CD4-positive, alpha-beta memory T cell (primary cell): Measurements from ENCODE around the gene CCR1. TPM values are rescaled to one million over a fixed set of nuclear protein-coding genes. Genes with fewer than 3 reads are reported as not detected.

Source experiments
- CTCF ChIA-PET: fragments of 350-600 bp; sonication (Branson Sonifier 250); formaldehyde crosslinking; loops from one replicate; lab custom pipeline; 2021; ENCODE audit warnings: inconsistent platforms; ENCODE audit not compliant: partially characterized antibody; lab: Charles Lee
- POLR2A ChIA-PET: fragments of 350-600 bp; sonication (Branson Sonifier 250); formaldehyde crosslinking; loops from one replicate; lab custom pipeline; 2021; ENCODE audit not compliant: partially characterized antibody; lab: Charles Lee
- DNase-seq, 5 donors: peaks; one replicate each; pipeline versions ENCODE4 v3.0.0 to v3.0.0-alpha.2; 2020 to 2022; ENCODE audit warnings: mixed read lengths in 1 of 5
- H3K27ac ChIP-seq: one replicate; pipeline ENCODE4 v1.7.0; 2013; ENCODE audit warnings: low read depth, low read length
- H3K27me3 ChIP-seq: 2 replicates; pipeline ENCODE4 v1.7.0; 2013; ENCODE audit warnings: mild to moderate bottlenecking, low read length, moderate library complexity; ENCODE audit not compliant: insufficient read depth
- H3K36me3 ChIP-seq: 2 replicates; pipeline ENCODE4 v1.7.0; 2013; ENCODE audit warnings: mild to moderate bottlenecking, low read length, moderate library complexity; ENCODE audit not compliant: insufficient read depth
- H3K4me1 ChIP-seq: 2 replicates; pipeline ENCODE4 v1.7.0; 2013; ENCODE audit warnings: mild to moderate bottlenecking, low read length, moderate library complexity; ENCODE audit not compliant: insufficient read depth
- H3K4me3 ChIP-seq, 2 donors: one replicate each; pipeline ENCODE4 v1.7.0; 2013; ENCODE audit warnings: low read length in 2 of 2, mild to moderate bottlenecking in 1 of 2
- H3K9me3 ChIP-seq, 2 donors: one replicate each; pipeline ENCODE4 v1.7.0; 2013; ENCODE audit warnings: low read length in 2 of 2, control low read depth in 1 of 2; ENCODE audit not compliant: control insufficient read depth in 1 of 2
- H3K27ac Mint-ChIP-seq, 7 donors: one replicate each; pipeline ENCODE4 v1.8.0; 2020 to 2021; ENCODE audit warnings: mixed read lengths in 7 of 7, mild to moderate bottlenecking in 6 of 7, inconsistent platforms in 3 of 7, moderate library complexity in 3 of 7
- H3K27me3 Mint-ChIP-seq, 2 donors: one replicate each; pipeline ENCODE4 v1.8.0; 2020 to 2021; ENCODE audit warnings: mixed read lengths in 2 of 2
- H3K36me3 Mint-ChIP-seq, 2 donors: one replicate each; pipeline ENCODE4 v1.8.0; 2020 to 2021; ENCODE audit warnings: mixed read lengths in 2 of 2, inconsistent platforms in 1 of 2, mild to moderate bottlenecking in 1 of 2
- H3K4me1 Mint-ChIP-seq, 4 donors: one replicate each; pipeline ENCODE4 v1.8.0; 2020 to 2021; ENCODE audit warnings: mixed read lengths in 4 of 4, mild to moderate bottlenecking in 1 of 4
- H3K4me3 Mint-ChIP-seq, 8 donors: one replicate each; pipeline ENCODE4 v1.8.0; 2020 to 2021; ENCODE audit warnings: mixed read lengths in 8 of 8, mild to moderate bottlenecking in 7 of 8, moderate library complexity in 6 of 8, inconsistent platforms in 3 of 8
- H3K9me3 Mint-ChIP-seq, 8 donors: one replicate each; pipeline ENCODE4 v1.8.0; 2020 to 2021; ENCODE audit warnings: mixed read lengths in 8 of 8, mild to moderate bottlenecking in 5 of 8, inconsistent platforms in 3 of 8, moderate library complexity in 1 of 8
- intact Hi-C: fragments of 100-400 bp; cut with micrococcal nuclease; formaldehyde crosslinking; loops from one replicate; pipeline ENCODE4 v1.15.1; 2023
- polyA plus RNA-seq, 2 donors: library from polyadenylated mRNA; unstranded; fragments of 300-500 nt; fragmentation: Illumina TruSeq; gene quantifications; one replicate each; pipeline ENCODE4 v1.2.3, GENCODE V29; 2021
- total RNA-seq, 2 experiments: library from RNA; stranded (reverse); gene quantifications; one replicate each; pipeline ENCODE4 v1.2.3, GENCODE V29; 2021

Gene CCR1
- 1 to 10 TPM; 1.3 to 2.0 TPM for total RNA-seq
- under 1 TPM; 0.07 to 0.10 TPM for polyA plus RNA-seq

DNA sequence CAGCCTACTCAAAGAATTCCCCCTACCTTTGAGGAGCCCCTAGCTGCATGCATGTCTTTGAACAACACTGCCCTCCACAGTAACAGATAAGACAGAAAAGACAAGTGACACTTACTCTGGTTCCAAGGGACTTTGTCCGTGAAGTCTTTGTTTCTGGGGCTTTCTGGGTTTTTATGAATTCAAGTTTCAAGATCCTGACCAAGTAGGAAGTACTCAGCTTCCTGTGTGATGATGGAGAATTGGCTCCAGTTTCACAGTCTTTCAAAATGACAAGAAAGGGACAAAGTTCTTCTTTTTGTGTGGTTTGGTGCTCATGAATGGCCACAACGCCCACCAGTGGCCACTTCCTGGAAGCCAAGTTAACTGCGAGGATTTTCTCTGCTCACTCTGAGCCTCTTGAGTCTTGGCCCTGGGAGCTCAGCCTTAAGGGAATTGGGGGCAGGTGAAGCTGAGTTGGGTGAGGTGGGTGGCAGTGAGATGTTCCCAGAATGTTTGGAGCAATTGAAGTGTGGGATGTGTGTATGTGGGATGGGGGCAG is at the start of gene CCR1:
Gene CCR1 (minus strand): TSS at position 147 of the 538 bp plus-strand sequence. CDS start 4,000 bp downstream, outside the sequence.
- H3K4me1 Mint-ChIP-seq, result peaks cover 16 to 46% (median 26%) of the 10 kb centered on the region in 4 donors
- intact Hi-C loops, result no loop called here

DNA sequence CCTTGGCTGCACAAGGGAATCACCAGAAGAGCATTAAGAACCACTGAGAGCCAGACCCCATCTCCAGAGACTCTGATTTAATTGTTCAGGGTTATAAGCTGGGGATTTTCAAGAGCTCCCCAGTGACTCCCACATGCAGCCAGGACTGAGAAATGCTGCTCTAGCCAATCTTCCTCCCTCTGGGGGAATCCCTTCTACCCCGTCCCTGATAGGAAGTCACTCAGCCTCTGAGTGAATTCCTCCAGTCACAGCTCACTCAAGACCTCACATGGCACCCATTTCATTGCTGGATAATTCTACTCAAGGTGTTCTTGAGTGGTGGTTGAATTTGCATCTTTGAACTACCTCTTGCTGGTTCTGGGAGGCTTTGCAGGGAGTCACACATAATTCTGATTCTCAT is 44.9 kb upstream of the CCR1 start:
- peaks cover 0 to 2% of the 10 kb centered on the region in 2 donors for H3K27me3 Mint-ChIP-seq
- H3K4me1 Mint-ChIP-seq, result no peaks in the 10 kb centered on the region
- no peaks in the 10 kb centered on the region for H3K9me3 Mint-ChIP-seq
- Histone ChIP-seq H3K9me3 (no peaks in the 10 kb centered on the region), H3K4me1 (no peaks in the 10 kb centered on the region), H3K36me3 (no peaks in the 10 kb centered on the region), H3K4me3 (no peak overlapping the region), H3K27ac (no peak overlapping the region), H3K27me3 (no peaks in the 10 kb centered on the region)
- no peaks in the 10 kb centered on the region for H3K36me3 Mint-ChIP-seq
- no peak overlapping the region for H3K4me3 Mint-ChIP-seq
- DNase-seq, result no peak
- ChIA-PET POLR2A (no interaction called here), CTCF (interaction anchor here (0.8 kb wide), 1 partner anchor 115 kb away, joined by 3 read pairs; no protein-coding TSS in a partner anchor)
- no peak overlapping the region for H3K27ac Mint-ChIP-seq
- intact Hi-C loops, result no loop called here

More for the DNA sequence above, at the start of gene CCR1:
- Histone ChIP-seq H3K9me3 (no peaks in the 10 kb centered on the region), H3K4me3 (no peak within 1 kb of the TSS), H3K4me1 (peaks cover 31% of the 10 kb centered on the region), H3K36me3 (no peaks in the 10 kb centered on the region), H3K27me3 (no peaks in the 10 kb centered on the region), H3K27ac (no peak within 1 kb of the TSS)
- H3K27ac Mint-ChIP-seq, result peak within 1 kb of the TSS; percentile 54 to 91 (median 74)
- POLR2A ChIA-PET, result interaction anchor here (1.1 to 1.3 kb wide), 3 partner anchors 111 to 161 kb away, joined by 3 to 5 read pairs (median 3); no protein-coding TSS in a partner anchor
- peak within 1 kb of the TSS in 7 of 8 donors; percentile 5 to 58 (median 41) for H3K4me3 Mint-ChIP-seq
- H3K27me3 Mint-ChIP-seq, result no peaks in the 10 kb centered on the region
- H3K36me3 Mint-ChIP-seq, result no peaks in the 10 kb centered on the region
- CTCF ChIA-PET, result interaction anchor here (1.1 to 3.6 kb wide), 4 partner anchors 9 to 269 kb away, joined by 3 to 24 read pairs (median 4); partner anchors contain the start of gene CCR5
- peak; percentile 4 to 44 (median 16) for DNase-seq
- no peaks in the 10 kb centered on the region for H3K9me3 Mint-ChIP-seq

DNA sequence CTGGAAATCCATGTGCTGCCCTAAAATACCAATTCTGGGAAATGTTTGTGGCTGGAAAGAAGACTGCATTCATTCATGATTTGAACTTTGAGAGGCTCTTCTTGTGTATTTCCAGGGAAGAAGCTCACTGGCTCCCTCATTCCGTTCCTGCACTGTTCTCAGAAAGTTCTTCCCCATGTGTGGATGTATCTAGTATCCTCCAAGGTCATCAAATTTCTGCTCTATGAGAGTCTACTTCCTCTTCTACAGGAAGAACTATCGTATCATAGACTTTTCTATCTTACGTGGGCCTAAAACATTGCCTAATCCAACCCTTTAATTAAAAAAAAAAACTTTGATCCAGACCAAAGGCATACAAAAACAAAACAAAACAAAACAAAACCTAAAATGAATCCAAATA is 37.0 kb upstream of the CCR1 start:
- CTCF ChIA-PET, result no interaction called here
- Mint-ChIP-seq H3K27me3 (no peaks in the 10 kb centered on the region), H3K27ac (no peak overlapping the region)

GRCh38 chr3:46243560-46243959 is 35.4 kb upstream of the CCR1 start:
- Mint-ChIP-seq H3K4me3 (no peak overlapping the region), H3K27ac (no peak overlapping the region), H3K27me3 (peaks cover 0 to 2% of the 10 kb centered on the region in 2 donors), H3K36me3 (no peaks in the 10 kb centered on the region), H3K9me3 (no peaks in the 10 kb centered on the region), H3K4me1 (peaks cover 4 to 8% (median 6%) of the 10 kb centered on the region in 4 donors)
- Histone ChIP-seq H3K36me3 (no peaks in the 10 kb centered on the region), H3K27me3 (no peaks in the 10 kb centered on the region), H3K9me3 (no peaks in the 10 kb centered on the region), H3K4me1 (no peaks in the 10 kb centered on the region), H3K27ac (no peak overlapping the region), H3K4me3 (no peak overlapping the region)
- DNase-seq, result no peak
- intact Hi-C loops, result no loop called here
- POLR2A ChIA-PET, result no interaction called here
- CTCF ChIA-PET, result no interaction called here

More for the DNA sequence above, 37.0 kb upstream of the CCR1 start:
- no peak overlapping the region for H3K4me3 ChIP-seq
- H3K27ac ChIP-seq, result no peak overlapping the region
- peaks cover 4 to 8% (median 6%) of the 10 kb centered on the region in 4 donors for H3K4me1 Mint-ChIP-seq
- no peaks in the 10 kb centered on the region for H3K36me3 ChIP-seq
- intact Hi-C loops, result no loop called here
- H3K27me3 ChIP-seq, result no peaks in the 10 kb centered on the region
- no peaks in the 10 kb centered on the region for H3K4me1 ChIP-seq
- H3K36me3 Mint-ChIP-seq, result no peaks in the 10 kb centered on the region
- no peak overlapping the region for H3K4me3 Mint-ChIP-seq
- no peaks in the 10 kb centered on the region for H3K9me3 Mint-ChIP-seq
- POLR2A ChIA-PET, result no interaction called here
- DNase-seq, result no peak
- H3K9me3 ChIP-seq, result no peaks in the 10 kb centered on the region

- H3K36me3 ChIP-seq, result no peaks in the 10 kb centered on the region
- H3K4me3 ChIP-seq, result no peak within 1 kb of the TSS
- no peaks in the 10 kb centered on the region for H3K27me3 ChIP-seq
- H3K9me3 Mint-ChIP-seq, result no peaks in the 10 kb centered on the region
- H3K4me1 ChIP-seq, result no peaks in the 10 kb centered on the region
- CTCF ChIA-PET, result no interaction called here
- no peaks in the 10 kb centered on the region for H3K36me3 Mint-ChIP-seq
- H3K27ac ChIP-seq, result no peak within 1 kb of the TSS
- POLR2A ChIA-PET, result no interaction called here
- H3K9me3 ChIP-seq, result no peaks in the 10 kb centered on the region
- peak within 1 kb of the TSS in 1 of 8 donors; percentile 3 for H3K4me3 Mint-ChIP-seq
- peaks cover 4 to 8% (median 6%) of the 10 kb centered on the region in 4 donors for H3K4me1 Mint-ChIP-seq
- intact Hi-C loops, result no loop called here
- peaks cover 0 to 2% of the 10 kb centered on the region in 2 donors for H3K27me3 Mint-ChIP-seq
- no peak for DNase-seq
- H3K27ac Mint-ChIP-seq, result no peak within 1 kb of the TSS
Observed at GRCh38 chr3:46242120-46242519, 34.0 kb upstream of the CCR1 start, which contains the start of gene CCR3. CCR3 (plus strand) TSS chr3:46242460; CDS start chr3:46265159, 22,699 bp downstream.

GRCh38 chr3:46239952-46240351 is 31.8 kb upstream of the CCR1 start:
- H3K9me3 Mint-ChIP-seq, result no peaks in the 10 kb centered on the region
- H3K4me1 ChIP-seq, result no peaks in the 10 kb centered on the region
- no peaks in the 10 kb centered on the region for H3K27me3 ChIP-seq
- H3K27ac Mint-ChIP-seq, result no peak overlapping the region
- H3K9me3 ChIP-seq, result no peaks in the 10 kb centered on the region
- no peak overlapping the region for H3K4me3 ChIP-seq
- intact Hi-C loops, result no loop called here
- H3K36me3 Mint-ChIP-seq, result no peaks in the 10 kb centered on the region
- H3K4me3 Mint-ChIP-seq, result no peak overlapping the region
- ChIA-PET POLR2A (no interaction called here), CTCF (no interaction called here)
- no peaks in the 10 kb centered on the region for H3K36me3 ChIP-seq
- H3K4me1 Mint-ChIP-seq, result peaks cover 4 to 8% (median 8%) of the 10 kb centered on the region in 4 donors
- no peak overlapping the region for H3K27ac ChIP-seq
- peaks cover 0 to 2% of the 10 kb centered on the region in 2 donors for H3K27me3 Mint-ChIP-seq
- no peak for DNase-seq

DNA sequence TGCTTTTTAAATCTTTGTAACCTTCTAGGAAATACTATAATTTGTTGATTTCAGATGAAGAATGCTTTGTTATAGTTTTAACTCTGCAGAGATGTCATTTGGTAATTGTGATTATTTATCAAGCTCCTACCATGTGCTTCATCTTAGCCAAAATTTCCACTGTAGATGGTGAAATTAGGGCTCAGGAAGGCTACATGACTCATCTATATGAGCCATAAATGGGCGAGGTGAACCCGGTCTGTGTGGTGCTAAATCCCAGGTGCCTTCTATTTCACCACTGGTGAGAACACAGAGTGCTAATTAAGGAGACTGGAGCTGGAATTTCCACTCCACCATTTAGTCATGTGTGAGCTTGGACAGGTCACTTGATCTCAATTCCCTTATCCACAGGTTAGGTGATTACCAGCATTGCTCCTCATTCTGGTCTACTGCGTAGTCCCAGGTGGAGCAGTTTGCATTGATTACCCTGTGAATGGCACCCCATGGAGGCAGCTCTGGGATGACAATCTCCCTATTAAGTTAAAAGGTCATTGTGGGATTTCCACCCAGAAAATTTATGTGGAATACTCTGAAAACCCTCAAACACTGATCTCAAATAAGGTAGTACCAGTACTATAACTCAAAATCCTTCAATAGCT is 31.3 kb upstream of the CCR1 start:
- Histone ChIP-seq H3K36me3 (no peaks in the 10 kb centered on the region), H3K4me3 (no peak overlapping the region), H3K4me1 (no peaks in the 10 kb centered on the region), H3K27ac (no peak overlapping the region), H3K27me3 (no peaks in the 10 kb centered on the region), H3K9me3 (no peaks in the 10 kb centered on the region)
- intact Hi-C loops, result no loop called here
- Mint-ChIP-seq H3K4me1 (peaks cover 4 to 8% (median 8%) of the 10 kb centered on the region in 4 donors), H3K27ac (no peak overlapping the region), H3K4me3 (no peak overlapping the region), H3K36me3 (no peaks in the 10 kb centered on the region), H3K9me3 (no peaks in the 10 kb centered on the region), H3K27me3 (peaks cover 0 to 2% of the 10 kb centered on the region in 2 donors)
- POLR2A ChIA-PET, result no interaction called here
- CTCF ChIA-PET, result no interaction called here
- no peak for DNase-seq
